GM12872 (cell line): ENCODE results near the gene PAIP1.

Experiments
- TF ChIP-seq, protein P1 (sequence below): IDR thresholded peaks from 3 replicates; pipeline ENCODE4 v1.5.1; 2011; ENCODE audit warnings: low read depth, mild to moderate bottlenecking, low read length, moderate library complexity; ENCODE audit not compliant: insufficient read depth

PAIP1 gene

DNA sequence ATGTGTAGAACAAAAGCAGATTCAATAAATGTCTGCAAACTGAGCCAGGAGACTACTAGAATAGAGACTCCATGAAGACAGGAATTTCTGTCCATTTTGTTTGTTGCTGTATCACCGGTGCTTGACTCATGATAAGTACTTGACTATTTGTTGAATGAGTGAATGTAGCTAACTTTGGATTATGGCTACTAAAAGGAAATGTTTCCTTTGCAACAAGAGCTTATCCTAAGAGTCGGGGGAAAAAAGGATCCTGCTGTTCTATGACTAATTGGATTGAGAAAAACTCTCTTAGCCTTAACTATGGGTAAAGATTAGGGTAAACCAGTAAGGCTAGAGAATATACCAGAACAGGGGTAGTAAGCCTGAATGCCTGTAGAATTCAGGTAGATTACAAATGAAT lies 3.5 kb downstream of the PAIP1 start:
- TF ChIP-seq, protein P1, sequence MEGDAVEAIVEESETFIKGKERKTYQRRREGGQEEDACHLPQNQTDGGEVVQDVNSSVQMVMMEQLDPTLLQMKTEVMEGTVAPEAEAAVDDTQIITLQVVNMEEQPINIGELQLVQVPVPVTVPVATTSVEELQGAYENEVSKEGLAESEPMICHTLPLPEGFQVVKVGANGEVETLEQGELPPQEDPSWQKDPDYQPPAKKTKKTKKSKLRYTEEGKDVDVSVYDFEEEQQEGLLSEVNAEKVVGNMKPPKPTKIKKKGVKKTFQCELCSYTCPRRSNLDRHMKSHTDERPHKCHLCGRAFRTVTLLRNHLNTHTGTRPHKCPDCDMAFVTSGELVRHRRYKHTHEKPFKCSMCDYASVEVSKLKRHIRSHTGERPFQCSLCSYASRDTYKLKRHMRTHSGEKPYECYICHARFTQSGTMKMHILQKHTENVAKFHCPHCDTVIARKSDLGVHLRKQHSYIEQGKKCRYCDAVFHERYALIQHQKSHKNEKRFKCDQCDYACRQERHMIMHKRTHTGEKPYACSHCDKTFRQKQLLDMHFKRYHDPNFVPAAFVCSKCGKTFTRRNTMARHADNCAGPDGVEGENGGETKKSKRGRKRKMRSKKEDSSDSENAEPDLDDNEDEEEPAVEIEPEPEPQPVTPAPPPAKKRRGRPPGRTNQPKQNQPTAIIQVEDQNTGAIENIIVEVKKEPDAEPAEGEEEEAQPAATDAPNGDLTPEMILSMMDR: no peak

DNA sequence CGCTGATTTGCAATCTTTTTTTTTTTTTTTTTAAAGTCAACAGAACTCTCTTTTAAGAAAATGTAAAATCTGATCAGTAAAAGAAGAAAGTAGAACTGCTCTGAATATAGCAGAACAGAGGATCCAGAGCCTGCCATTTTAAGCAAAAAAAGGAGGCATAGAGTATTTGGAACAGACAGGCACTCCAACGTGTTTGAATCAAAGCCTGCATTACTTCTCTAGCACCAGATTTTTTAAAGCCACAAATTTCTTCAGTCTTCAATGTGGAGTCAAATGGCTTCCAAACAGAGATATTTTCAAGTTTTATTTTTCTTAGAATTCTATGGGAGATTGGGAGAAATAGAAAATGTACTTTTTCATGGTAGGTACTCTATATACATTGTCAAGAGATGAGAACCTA lies 5.1 kb downstream of the PAIP1 start:
- TF ChIP-seq, protein P1: no peak

DNA sequence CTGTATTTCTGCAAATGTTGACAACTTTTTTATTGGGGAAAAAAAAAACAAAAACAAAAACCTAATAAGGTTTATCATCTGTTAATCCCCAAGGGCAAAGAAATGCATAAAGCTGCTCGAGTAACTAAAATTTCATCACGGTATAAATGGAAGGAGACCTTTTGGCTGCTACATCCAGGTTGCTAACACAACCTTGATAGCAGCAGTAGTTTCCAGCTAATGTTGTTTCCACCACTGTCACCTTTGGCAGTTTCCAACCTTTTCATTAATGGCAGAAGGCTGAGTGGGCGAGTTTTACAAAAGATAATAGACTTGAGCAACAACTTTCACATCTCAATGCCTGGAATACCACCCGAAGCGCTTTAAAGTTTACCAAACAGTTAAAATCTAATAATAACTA lies 8.5 kb downstream of the PAIP1 start:
- TF ChIP-seq, protein P1: no peak

DNA sequence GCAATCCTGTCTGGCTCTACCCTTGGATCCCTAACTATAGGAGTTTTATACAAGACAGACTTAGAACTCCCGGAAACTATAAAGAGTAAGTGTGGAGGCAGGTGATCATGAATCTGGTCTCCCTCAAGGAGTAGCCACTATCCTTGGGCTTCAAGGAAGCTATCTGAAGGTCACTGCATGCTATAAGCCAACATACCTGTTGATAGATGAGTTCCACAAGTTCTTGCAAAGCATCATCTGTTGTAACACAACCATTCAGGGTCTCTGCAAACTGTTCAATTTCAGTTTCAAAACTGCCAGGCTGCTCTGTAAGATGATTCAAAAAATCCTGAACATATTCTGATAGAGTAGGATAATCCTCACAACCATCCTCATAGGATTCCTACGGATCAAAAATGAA lies 9.3 kb downstream of the PAIP1 start:
- TF ChIP-seq, protein P1: no peak

DNA sequence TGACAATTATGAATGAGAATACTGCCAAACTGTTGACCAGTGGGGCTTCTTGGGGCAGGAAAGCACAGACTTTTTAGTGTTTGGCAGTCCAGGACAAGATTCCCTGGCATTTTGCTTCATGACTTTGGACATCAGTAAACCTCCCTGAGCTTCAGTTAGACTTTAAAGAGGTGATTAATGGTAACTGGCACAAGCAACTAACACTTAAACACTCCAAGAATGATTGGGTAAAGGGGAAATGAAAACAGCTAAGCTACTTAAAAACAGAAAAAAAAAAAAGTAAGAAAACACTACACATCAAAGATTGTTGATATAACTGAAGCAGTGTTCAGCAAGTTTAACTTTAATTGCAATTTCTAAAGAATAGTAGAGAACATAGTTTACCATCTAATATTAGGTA lies 13.4 kb downstream of the PAIP1 start:
- TF ChIP-seq, protein P1: no peak

DNA sequence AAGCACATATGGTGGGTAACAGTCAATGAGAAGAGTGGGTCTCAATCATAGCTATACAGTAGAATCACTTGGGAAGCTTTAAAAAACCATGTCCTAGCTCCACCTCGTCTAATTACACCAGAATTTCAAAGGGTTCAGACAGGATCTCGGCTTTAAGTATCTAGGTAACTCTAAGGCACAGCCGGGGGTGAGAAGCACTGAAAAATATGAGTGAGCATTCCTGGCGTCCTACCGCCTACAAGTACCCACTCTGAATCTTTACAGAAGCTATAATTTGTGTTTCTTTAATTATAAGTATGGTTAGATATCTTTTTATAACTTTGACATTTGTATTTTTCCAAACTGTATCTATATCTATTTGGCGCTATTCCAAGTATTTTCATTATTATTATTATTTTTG lies 16.1 kb downstream of the PAIP1 start:
- TF ChIP-seq, protein P1: no peak

DNA sequence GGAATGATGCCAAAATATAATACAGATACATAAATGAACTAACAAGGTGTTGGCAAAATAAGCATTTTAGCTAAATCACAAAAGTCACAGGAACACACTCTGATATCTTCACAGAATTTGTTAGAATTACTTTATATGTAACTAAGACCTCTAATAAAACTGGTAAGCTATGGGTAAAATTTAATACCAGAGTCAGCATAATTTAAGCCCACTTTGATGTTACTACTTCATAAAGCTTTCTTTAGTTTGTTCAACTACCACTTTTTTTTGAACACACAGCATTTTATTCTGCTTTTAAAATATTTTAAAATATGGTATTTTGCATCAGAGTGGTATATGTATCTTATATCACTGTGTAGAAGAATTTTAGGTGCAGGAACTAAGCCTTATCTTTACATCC lies 19.9 kb downstream of the PAIP1 start:
- TF ChIP-seq, protein P1: no peak

DNA sequence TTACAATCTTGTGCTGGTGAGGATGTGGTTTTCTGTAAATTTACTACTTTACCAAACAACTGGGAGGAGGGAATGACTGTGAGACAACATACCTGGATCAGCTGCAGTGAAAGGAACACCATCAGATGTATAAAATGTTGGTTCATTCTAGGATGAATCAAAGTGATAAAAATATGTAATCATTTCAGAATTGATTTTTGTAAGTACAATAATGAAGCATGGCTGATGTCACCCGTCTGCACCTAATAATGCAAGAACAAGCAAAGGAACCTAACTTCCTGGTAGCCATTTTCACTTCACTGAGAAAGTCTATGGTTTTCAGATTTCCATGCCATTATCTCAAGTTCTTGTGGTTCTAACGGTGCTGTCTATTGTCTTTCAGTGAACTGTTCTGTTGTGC lies 23.2 kb downstream of the PAIP1 start:
- TF ChIP-seq, protein P1: no peak
